Vagina (tissue), 2 donors: ENCODE measurements around the gene MBP. TPM values are rescaled to one million over a fixed set of nuclear protein-coding genes. Genes with fewer than 3 reads are reported as not detected.

ENCODE experiments used
- DNase-seq, 2 donors: peaks; one replicate each; pipeline ENCODE4 v3.0.0-alpha.2; 2017; ENCODE audit errors: extremely low spot score in 2 of 2
- H3K27ac ChIP-seq: fragments of 200-600 bp; sonication (generic); one replicate; pipeline ENCODE4 v1.5.1; 2019
- H3K27me3 ChIP-seq: fragments of 200-600 bp; sonication (generic); one replicate; pipeline ENCODE4 v1.5.1; 2019
- H3K36me3 ChIP-seq, 2 donors: fragments of 200-600 bp; sonication (generic); one replicate each; pipeline ENCODE4 v1.5.1; 2017 to 2019
- H3K4me1 ChIP-seq: fragments of 200-600 bp; sonication (generic); one replicate; pipeline ENCODE4 v1.5.1; 2019
- H3K4me3 ChIP-seq, 2 donors: fragments of 200-600 bp; sonication (generic); 1 replicate in 1 of 2; 2 replicates in 1 of 2; pipeline ENCODE4 v1.5.1; 2016 to 2019
- H3K9me3 ChIP-seq: fragments of 200-600 bp; sonication (generic); one replicate; pipeline ENCODE4 v1.5.1; 2019
- POLR2A ChIP-seq, 2 donors: fragments of 450-650 bp; IDR thresholded peaks; one replicate each; pipeline ENCODE4 v1.6.1; 2017; ENCODE audit warnings: antibody characterized with exemption in 2 of 2, mild to moderate bottlenecking in 2 of 2, moderate library complexity in 2 of 2
- POLR2AphosphoS5 ChIP-seq, 2 donors: sonication (generic); formaldehyde crosslinking; IDR thresholded peaks; one replicate each; pipeline ENCODE4 v1.9.0; 2017; ENCODE audit warnings: antibody characterized with exemption in 2 of 2, mild to moderate bottlenecking in 2 of 2, low read depth in 1 of 2; ENCODE audit not compliant: insufficient read depth in 1 of 2
- intact Hi-C: fragments of 100-400 bp; cut with DNase I; formaldehyde crosslinking; loops from one replicate; pipeline ENCODE4 v1.15.1; 2023
- total RNA-seq: library from RNA; depleted of rRNA; stranded (reverse); fragments of >200 nt; gene quantifications from one replicate; pipeline ENCODE4 v1.2.3, GENCODE V29; 2016
- TF ChIP-seq, protein P1 (sequence below), 3 experiments: fragments of 450-650 bp in 2 of 3; fragments of 200-600 bp in 1 of 3; sonication (generic) in 1 of 3; IDR thresholded peaks; one replicate each; pipeline ENCODE4 v1.5.1; 2017 to 2019; ENCODE audit warnings: antibody characterized with exemption in 3 of 3, mild to moderate bottlenecking in 2 of 3, moderate library complexity in 2 of 3

The MBP gene
- total RNA-seq, 1 donor from 2014 or later = 33.6 TPM

DNA sequence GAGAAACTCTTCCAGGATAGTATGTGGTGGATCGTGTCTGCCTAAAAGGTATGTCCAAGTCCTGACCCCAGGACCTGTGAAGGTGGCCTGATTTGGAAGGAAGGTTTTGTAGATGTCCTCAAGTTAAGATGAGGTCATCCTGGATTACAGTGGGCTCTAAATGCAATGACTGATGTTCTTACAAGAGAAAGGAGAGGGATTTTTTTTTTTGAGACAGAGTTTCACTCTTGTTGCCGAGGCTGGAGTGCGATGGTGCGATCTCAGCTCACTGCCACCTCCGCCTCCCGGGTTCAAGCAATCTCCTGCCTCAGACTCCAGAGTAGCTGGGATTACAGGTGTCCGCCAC lies 19.9 kb downstream of the MBP start:
- TF ChIP-seq POLR2AphosphoS5 (IDR thresholded peaks at IDR 0.05; ENCODE audit: insufficient read depth in 1 of 2, low read depth in 1 of 2) (no peak), POLR2A (IDR thresholded peaks at IDR 0.05) (no peak)
- TF ChIP-seq, protein P1, sequence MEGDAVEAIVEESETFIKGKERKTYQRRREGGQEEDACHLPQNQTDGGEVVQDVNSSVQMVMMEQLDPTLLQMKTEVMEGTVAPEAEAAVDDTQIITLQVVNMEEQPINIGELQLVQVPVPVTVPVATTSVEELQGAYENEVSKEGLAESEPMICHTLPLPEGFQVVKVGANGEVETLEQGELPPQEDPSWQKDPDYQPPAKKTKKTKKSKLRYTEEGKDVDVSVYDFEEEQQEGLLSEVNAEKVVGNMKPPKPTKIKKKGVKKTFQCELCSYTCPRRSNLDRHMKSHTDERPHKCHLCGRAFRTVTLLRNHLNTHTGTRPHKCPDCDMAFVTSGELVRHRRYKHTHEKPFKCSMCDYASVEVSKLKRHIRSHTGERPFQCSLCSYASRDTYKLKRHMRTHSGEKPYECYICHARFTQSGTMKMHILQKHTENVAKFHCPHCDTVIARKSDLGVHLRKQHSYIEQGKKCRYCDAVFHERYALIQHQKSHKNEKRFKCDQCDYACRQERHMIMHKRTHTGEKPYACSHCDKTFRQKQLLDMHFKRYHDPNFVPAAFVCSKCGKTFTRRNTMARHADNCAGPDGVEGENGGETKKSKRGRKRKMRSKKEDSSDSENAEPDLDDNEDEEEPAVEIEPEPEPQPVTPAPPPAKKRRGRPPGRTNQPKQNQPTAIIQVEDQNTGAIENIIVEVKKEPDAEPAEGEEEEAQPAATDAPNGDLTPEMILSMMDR (IDR thresholded peaks at IDR 0.05) = no peak
- Histone ChIP-seq H3K9me3 (no peaks in the 10 kb centered on the region), H3K27ac (peak overlapping the region; percentile 95), H3K4me1 (peaks cover 77% of the 10 kb centered on the region), H3K27me3 (no peaks in the 10 kb centered on the region), H3K36me3 (no peaks in the 10 kb centered on the region), H3K4me3 (no peak overlapping the region)
- DNase-seq = peak in 1 of 2 donors; percentile 77
- intact Hi-C loops = no loop called here

DNA sequence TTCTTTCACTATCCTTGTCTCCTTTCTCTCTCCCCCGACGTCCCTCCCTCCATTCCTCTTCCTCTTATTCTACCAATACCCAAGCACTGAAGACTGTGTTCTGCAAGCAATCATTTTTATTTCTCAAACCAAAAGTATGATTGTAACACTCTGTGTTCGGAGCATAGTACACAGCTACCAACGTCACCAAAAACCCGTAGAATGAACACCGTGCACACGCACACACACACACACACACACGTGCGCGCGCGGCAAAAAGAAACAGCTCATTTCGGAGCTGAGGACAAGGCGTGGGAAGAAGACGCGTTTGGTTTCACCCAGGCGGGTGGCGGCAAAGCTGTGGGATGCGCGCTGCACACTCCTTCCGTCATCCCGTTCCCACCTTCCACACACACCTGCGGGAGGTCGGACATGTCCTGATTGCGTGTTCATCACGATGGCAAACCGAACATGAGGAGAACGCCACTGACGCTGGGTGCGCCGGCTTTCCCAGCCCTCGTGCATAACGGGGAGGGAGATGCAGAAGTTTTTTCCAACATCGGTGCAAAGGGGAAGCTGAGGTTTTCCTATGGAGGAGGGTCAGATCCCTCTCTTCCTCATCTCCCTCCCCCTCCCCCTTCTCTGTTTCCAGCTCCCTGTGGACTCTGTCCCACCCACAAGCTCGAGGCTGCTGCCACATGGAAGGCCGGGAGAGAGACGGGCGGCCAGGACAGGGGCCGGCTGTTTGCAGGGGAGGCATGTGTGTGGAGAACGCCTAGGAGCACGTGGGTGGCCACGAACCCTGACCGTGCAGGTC lies 20.4 kb downstream of the MBP start:
- Histone ChIP-seq H3K27ac (peak overlapping the region; percentile 95), H3K36me3 (no peaks in the 10 kb centered on the region), H3K4me3 (no peak overlapping the region), H3K4me1 (peaks cover 83% of the 10 kb centered on the region), H3K9me3 (no peaks in the 10 kb centered on the region), H3K27me3 (no peaks in the 10 kb centered on the region)
- TF ChIP-seq POLR2A (IDR thresholded peaks at IDR 0.05) (no peak), POLR2AphosphoS5 (IDR thresholded peaks at IDR 0.05; ENCODE audit: insufficient read depth in 1 of 2, low read depth in 1 of 2) (no peak)
- TF ChIP-seq, protein P1 (IDR thresholded peaks at IDR 0.05) = no peak
- DNase-seq = peak in 1 of 2 donors; percentile 49
- intact Hi-C loops = no loop called here

DNA sequence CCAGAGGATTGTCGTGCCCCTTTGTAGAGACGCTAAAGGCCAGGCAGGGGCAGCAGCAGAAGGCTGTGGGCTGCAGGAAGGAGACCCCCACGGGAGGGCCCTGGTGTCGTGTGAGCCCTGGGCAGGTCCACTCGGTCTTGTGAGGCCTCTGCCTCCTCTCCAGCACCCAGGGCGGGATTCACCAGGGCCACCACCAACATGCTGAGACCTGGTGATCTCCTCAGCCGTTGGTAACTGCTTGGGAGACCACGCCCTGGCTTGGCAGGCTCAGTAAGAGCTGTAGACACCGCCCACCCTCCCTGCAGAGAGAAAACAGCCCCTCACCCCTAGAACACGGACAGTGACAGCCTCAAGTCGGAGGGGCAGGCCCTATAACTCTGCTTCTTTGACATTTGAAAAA lies 21.1 kb downstream of the MBP start:
- Histone ChIP-seq H3K4me1 (peaks cover 90% of the 10 kb centered on the region), H3K4me3 (no peak overlapping the region), H3K27me3 (no peaks in the 10 kb centered on the region), H3K27ac (peak overlapping the region; percentile 95), H3K36me3 (no peaks in the 10 kb centered on the region), H3K9me3 (no peaks in the 10 kb centered on the region)
- peak; percentile 79 to 85 for DNase-seq
- TF ChIP-seq POLR2A (IDR thresholded peaks at IDR 0.05) = no peak
- TF ChIP-seq, protein P1 (IDR thresholded peaks at IDR 0.05) = no peak
- no peak for TF ChIP-seq POLR2AphosphoS5 (IDR thresholded peaks at IDR 0.05; ENCODE audit: insufficient read depth in 1 of 2, low read depth in 1 of 2)
- intact Hi-C loops = no loop called here

DNA sequence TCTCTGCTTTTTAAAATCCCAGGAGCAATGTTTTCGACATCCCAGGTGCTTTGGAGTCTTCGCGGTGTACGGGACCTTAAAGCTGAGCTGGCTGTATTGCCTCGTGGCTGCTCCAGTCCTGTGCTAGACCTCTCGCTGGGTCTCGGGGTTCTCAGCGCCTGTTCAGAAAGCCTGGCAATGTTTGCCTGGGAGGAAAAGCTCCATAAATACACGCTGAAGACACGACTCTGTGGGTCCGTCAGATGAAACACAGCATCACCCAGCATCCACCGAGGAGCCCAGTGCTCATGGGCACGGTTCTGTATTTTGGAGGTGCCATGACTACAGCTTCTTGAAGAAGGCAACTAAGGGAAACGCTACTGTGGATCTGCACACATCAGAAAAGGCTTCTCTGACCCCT lies 21.6 kb downstream of the MBP start:
- no peaks in the 10 kb centered on the region for H3K9me3 ChIP-seq
- peak overlapping the region; percentile 95 for H3K27ac ChIP-seq
- H3K4me1 ChIP-seq = peaks cover 94% of the 10 kb centered on the region
- H3K27me3 ChIP-seq = no peaks in the 10 kb centered on the region
- TF ChIP-seq, protein P1 (IDR thresholded peaks at IDR 0.05) = no peak
- intact Hi-C loops = no loop called here
- peak in 1 of 2 donors; percentile 83 for DNase-seq
- H3K36me3 ChIP-seq = no peaks in the 10 kb centered on the region
- no peak overlapping the region for H3K4me3 ChIP-seq

DNA sequence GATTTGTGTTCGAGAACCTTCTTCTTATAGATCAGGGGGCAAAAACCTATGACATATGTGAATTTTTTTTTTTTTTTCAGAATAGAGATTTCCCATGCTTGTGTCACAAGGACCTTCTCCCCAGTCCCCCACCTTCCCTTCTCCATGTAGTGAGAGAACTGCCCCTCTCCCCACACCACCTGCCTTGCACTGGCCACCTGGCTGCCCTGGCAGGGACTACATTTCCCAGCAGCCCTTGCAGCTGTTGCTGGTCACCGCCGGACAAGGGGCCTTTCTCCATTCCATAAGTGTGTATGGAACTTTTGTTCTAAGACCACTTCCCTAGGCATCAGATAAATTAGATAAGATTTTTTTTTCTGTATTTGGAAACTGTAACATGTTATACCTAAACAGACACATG lies 22.2 kb downstream of the MBP start:
- intact Hi-C loops = no loop called here
- H3K4me3 ChIP-seq = no peak overlapping the region
- DNase-seq = peak in 1 of 2 donors; percentile 70
- TF ChIP-seq POLR2AphosphoS5 (IDR thresholded peaks at IDR 0.05; ENCODE audit: insufficient read depth in 1 of 2, low read depth in 1 of 2) (no peak), POLR2A (IDR thresholded peaks at IDR 0.05) (no peak)
- TF ChIP-seq, protein P1 (IDR thresholded peaks at IDR 0.05) = no peak
- no peaks in the 10 kb centered on the region for H3K27me3 ChIP-seq
- no peaks in the 10 kb centered on the region for H3K36me3 ChIP-seq
- peaks cover 94% of the 10 kb centered on the region for H3K4me1 ChIP-seq
- peak overlapping the region; percentile 78 for H3K27ac ChIP-seq
- H3K9me3 ChIP-seq = no peaks in the 10 kb centered on the region
